Muscle layer of colon (tissue), 2 donors: ENCODE results near the gene PLK2.

Experiments
- H3K27ac ChIP-seq: one replicate; pipeline ENCODE4 v1.7.0; 2013; ENCODE audit warnings: low read depth, mild to moderate bottlenecking, low read length, moderate library complexity
- H3K27me3 ChIP-seq, 2 donors: one replicate each; pipeline ENCODE4 v1.7.0; 2013; ENCODE audit warnings: low read length in 2 of 2, mild to moderate bottlenecking in 2 of 2; ENCODE audit not compliant: insufficient read depth in 2 of 2, control insufficient read depth in 1 of 2
- H3K36me3 ChIP-seq: one replicate; pipeline ENCODE4 v1.7.0; 2013; ENCODE audit warnings: mild to moderate bottlenecking, low read length; ENCODE audit not compliant: insufficient read depth
- H3K4me1 ChIP-seq: one replicate; pipeline ENCODE4 v1.7.0; 2013; ENCODE audit warnings: mild to moderate bottlenecking, low read length; ENCODE audit not compliant: insufficient read depth
- H3K4me3 ChIP-seq, 2 donors: one replicate each; pipeline ENCODE4 v1.7.0; 2013; ENCODE audit warnings: low read length in 2 of 2, low read depth in 1 of 2, mild to moderate bottlenecking in 1 of 2, moderate library complexity in 1 of 2
- H3K9ac ChIP-seq: one replicate; pipeline ENCODE4 v1.7.0; 2013; ENCODE audit warnings: low read length
- H3K9me3 ChIP-seq: one replicate; pipeline ENCODE4 v1.7.0; 2013; ENCODE audit warnings: mild to moderate bottlenecking, low read length
- donor health status: abdominal sarcoma.
- donor health status: Adenocarcinoma of cecum.

The PLK2 gene

DNA sequence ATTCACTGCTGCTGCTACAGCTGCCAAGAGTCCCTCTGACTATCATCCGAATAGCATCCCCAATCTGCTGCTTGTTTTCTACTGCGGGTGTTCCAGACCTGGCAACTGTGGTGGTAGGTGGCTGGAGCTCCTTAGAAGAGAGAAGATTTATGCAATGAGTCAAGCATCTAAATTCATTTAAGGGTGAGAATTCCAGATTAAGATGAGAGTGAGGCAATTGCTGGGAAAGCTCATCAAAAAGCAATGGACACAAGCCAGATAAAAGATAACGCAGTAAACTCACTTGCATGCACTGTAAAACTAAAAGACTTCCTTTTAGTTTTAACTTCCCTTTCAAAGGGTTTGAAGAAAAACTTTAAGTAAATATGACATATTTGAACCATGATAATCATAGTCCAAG, 3.9 kb downstream of the PLK2 start:
- no peaks in the 10 kb centered on the region for H3K4me1 ChIP-seq
- no peak overlapping the region for H3K27ac ChIP-seq
- H3K9me3 ChIP-seq: no peaks in the 10 kb centered on the region
- H3K36me3 ChIP-seq: peaks cover 15% of the 10 kb centered on the region
- no peaks in the 10 kb centered on the region for H3K27me3 ChIP-seq
- no peak overlapping the region for H3K4me3 ChIP-seq
- no peak overlapping the region for H3K9ac ChIP-seq

DNA sequence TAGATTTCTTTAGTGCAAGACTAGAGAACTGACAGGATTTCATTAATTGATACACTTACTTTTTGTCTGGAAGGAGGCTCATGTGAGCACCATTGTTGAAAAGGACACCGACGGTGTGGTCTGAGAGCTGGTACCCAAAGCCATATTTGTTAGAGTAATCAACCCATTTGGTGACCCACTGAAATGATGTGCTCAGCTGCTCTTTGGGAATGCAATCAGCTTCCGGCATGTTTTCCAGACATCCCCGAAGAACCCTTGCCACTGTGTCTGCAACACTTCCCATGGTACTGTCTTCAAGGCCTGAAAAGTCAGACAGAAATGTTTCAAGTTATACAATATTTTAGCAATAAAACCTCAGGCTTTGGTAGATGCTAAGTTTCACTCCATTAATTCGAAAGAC, 4.4 kb downstream of the PLK2 start:
- H3K27me3 ChIP-seq: no peaks in the 10 kb centered on the region
- no peak overlapping the region for H3K27ac ChIP-seq
- no peaks in the 10 kb centered on the region for H3K9me3 ChIP-seq
- H3K36me3 ChIP-seq: peaks cover 15% of the 10 kb centered on the region
- no peak overlapping the region for H3K4me3 ChIP-seq
- no peak overlapping the region for H3K9ac ChIP-seq
- H3K4me1 ChIP-seq: no peaks in the 10 kb centered on the region

DNA sequence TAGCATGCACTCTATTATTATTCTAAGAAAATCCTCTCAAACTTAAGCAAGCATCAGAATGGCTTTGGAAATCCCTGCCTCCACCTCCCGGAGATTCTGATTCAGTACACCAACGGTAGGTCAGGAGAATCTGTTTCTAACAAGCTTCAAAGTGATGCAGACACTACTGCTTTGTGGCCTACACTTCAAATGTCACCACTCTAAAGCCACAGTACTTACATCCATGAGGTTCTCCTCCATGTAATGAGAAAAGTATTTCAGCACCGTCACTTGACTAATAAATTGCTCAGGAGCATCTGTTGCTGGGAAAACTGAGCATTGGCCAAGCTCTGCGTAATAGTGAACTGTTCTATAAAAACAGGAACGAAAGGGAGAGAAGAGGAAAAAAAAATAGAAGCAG, 4.8 kb downstream of the PLK2 start:
- Histone ChIP-seq H3K9ac (no peak overlapping the region), H3K9me3 (no peaks in the 10 kb centered on the region), H3K4me1 (no peaks in the 10 kb centered on the region), H3K36me3 (peaks cover 15% of the 10 kb centered on the region), H3K27ac (no peak overlapping the region), H3K27me3 (no peaks in the 10 kb centered on the region), H3K4me3 (no peak overlapping the region)

DNA sequence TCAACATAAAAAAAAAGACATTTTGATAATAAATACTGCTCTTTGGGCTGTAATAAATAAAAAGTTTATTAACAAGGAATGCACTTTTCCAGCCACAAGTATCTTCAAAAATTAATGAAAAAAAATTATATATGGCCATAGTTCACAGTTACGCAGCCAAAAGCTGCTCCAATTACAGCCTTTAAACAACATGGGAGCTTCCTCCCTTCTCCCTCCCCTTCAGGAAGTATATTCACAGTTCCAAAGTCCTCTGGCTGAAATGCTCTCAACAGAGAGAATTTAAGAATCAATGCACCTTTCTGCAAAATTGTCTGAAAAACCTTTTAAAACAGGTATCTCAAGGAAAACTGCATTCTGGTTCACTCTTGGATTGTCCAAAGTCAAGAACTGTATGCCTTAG, 5.9 kb downstream of the PLK2 start:
- Histone ChIP-seq H3K9ac (no peak overlapping the region), H3K36me3 (peaks cover 15% of the 10 kb centered on the region), H3K27ac (no peak overlapping the region), H3K9me3 (no peaks in the 10 kb centered on the region), H3K4me3 (no peak overlapping the region), H3K4me1 (no peaks in the 10 kb centered on the region), H3K27me3 (no peaks in the 10 kb centered on the region)

DNA sequence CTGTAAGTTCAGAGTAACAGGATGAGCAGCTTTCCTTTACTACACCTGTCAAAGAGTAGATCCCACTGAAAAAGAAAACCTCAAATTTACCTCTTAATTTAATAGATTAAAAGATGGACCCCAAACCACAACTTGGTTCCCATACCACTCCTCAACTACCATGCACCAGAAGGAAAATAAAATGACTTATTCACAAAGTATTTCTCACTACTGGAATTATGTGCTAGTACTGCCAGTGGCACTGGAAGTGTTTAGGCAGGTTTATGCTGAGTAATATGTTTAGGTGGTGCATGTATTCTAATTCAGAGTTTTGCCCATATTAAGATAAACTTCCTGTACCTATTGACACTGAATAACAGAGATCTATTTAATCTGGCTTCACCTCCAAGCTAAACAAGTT, 6.6 kb downstream of the PLK2 start:
- H3K4me1 ChIP-seq: no peaks in the 10 kb centered on the region
- no peak overlapping the region for H3K9ac ChIP-seq
- no peaks in the 10 kb centered on the region for H3K27me3 ChIP-seq
- no peak overlapping the region for H3K4me3 ChIP-seq
- peaks cover 15% of the 10 kb centered on the region for H3K36me3 ChIP-seq
- no peak overlapping the region for H3K27ac ChIP-seq
- H3K9me3 ChIP-seq: no peaks in the 10 kb centered on the region

DNA sequence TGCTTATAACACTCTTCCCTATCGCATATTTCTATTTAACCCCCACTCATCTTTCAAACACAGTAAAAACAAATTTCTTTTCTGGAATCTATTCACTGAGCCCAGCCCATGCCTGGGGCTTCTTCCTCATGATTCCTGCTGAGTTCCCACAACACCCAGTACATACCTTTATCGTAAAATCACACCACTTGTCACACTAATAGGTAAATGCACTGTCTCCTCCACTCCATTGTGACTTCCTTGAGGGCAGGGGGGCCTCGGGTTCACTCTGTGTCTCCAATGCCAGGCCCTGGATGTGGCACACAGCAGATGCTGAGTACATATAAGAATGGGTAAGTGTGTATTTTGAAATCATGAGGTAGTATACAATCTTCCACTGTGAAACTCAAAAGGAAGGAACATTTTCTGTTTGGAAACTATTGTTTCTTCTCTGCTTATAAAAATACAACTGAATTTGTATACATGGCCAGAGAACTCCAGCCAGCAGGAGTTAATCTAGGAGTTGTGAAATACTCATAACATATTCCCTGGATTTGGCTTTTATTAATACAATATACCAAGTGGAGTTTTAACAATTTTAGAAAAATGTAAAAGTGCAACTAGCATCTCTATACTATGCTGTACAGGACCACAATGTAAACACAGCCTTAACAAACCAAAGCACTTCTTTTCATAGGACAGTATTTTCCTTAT, 7.2 kb downstream of the PLK2 start:
- no peaks in the 10 kb centered on the region for H3K9me3 ChIP-seq
- H3K9ac ChIP-seq: no peak overlapping the region
- no peaks in the 10 kb centered on the region for H3K4me1 ChIP-seq
- H3K27me3 ChIP-seq: no peaks in the 10 kb centered on the region
- H3K27ac ChIP-seq: no peak overlapping the region
- H3K4me3 ChIP-seq: no peak overlapping the region
- peaks cover 15% of the 10 kb centered on the region for H3K36me3 ChIP-seq

DNA sequence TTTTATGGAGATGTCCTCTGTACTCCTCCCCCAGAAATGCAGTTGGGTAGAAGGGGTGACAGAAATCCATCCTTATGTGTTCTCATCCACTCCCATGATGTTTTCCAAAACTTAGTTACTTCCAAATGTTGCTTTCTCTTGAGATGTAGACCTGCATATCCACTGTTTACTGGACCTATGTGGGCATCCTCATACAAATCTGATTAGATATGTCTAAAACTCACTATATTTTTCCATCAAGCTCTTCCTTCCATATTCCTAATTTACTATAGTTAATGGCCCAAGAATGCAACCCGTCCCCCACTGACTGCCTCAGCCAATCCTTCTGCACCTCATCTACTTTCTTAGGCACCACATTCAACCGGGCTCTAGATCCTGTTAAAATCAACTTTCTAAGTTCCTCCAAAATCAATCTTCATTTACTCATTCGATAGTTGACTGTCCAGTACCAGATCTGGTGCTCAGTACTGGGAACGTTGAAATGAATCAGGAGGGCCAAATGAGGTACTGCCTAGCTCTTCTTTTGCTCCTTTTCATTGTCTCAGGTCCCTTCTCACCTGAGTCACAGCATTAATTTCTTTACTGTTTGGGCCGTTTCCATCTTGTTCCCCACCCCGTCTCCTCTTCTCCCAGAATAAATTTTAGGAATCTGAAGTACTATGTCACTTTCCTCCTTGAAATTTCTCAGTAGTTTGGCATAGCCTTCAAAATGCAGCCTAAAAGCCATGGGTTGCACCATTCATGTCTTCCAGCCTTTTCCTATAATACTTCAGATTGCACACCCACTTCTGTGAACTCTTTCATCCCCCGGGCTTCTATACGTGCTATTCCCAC, 7.9 kb downstream of the PLK2 start:
- Histone ChIP-seq H3K4me1 (no peaks in the 10 kb centered on the region), H3K36me3 (peaks cover 15% of the 10 kb centered on the region), H3K4me3 (no peak overlapping the region), H3K9me3 (no peaks in the 10 kb centered on the region), H3K27ac (no peak overlapping the region), H3K27me3 (no peaks in the 10 kb centered on the region), H3K9ac (no peak overlapping the region)

DNA sequence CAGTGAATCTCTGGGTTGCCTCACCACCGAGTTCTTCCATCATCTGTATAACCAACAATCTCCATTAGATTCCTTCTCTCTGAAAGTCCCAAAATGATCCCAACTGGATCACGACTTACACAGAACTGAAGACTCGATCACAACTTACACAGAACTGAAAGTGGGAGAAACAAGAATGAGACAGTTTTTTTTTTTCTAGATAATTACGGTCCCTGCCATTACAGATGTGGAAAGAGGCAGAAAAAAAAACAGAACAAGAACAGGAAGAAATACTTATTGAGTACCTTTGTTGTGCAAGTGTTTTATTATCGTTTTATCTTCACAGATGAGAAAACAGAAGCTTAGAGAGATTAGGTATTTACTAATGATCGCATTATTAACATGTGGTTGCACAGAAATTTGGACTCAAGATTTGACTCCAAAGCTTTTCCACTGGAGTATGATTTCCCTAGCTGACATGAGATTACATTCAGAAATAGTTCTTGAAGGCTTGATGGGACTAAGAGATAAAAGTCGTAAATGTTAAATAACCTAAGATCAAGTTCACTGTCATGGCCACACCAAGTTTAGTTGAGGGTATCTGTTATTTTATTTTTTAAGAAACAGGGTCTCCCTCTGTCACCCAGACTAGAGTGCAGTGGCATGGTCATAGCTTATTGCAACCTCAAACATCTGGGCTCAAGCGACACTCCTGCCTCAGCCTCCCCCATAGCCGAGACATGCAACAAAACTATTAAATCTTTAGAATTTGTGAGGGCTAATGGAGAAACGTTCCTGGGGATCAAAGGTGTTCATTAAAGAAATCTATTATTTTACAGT, 8.9 kb downstream of the PLK2 start:
- Histone ChIP-seq H3K9ac (no peak overlapping the region), H3K4me1 (no peaks in the 10 kb centered on the region), H3K36me3 (peaks cover 15% of the 10 kb centered on the region), H3K27ac (no peak overlapping the region), H3K27me3 (no peaks in the 10 kb centered on the region), H3K4me3 (no peak overlapping the region), H3K9me3 (no peaks in the 10 kb centered on the region)

DNA sequence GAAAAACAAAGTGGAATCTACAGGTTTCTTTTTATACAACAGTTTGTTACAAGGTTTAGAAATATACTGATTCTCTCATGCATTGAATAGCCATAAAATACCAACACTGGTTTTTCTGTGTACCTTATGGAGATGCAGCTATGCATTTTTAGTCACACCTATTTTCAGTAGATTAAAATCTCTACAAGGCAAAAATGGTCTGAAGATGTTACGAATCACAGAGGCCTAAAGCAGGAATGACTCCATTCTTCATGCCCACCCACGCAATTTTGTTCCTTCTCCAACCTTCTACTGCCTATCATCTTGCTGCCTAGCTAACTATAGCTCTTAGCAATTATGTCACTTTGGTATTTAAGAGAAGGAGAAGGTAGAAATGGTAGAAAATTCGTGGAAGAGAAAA, 9.9 kb downstream of the PLK2 start:
- H3K9ac ChIP-seq: no peak overlapping the region
- H3K4me3 ChIP-seq: no peak overlapping the region
- H3K27me3 ChIP-seq: no peaks in the 10 kb centered on the region
- no peaks in the 10 kb centered on the region for H3K9me3 ChIP-seq
- no peaks in the 10 kb centered on the region for H3K4me1 ChIP-seq
- H3K27ac ChIP-seq: no peak overlapping the region
- peaks cover 13% of the 10 kb centered on the region for H3K36me3 ChIP-seq

DNA sequence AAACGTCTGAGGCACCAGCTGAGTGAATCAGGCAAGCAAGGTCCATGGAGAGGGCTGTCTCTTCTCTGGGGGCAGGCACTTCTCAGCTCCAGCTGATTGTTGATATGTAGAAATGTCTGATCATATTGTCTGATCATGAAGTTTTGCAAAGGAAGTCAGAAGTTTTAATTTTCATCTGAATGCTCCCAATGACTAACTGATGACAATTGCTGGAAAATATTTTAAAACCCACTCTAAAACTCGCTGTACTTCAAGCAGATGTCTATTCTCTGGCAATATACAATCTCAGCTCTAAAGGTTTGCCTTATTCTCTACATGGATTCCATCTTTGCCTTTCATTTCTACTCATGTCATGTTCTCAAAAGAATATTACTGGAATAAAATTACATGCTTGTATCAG, 12.7 kb downstream of the PLK2 start:
- H3K4me3 ChIP-seq: no peak overlapping the region

DNA sequence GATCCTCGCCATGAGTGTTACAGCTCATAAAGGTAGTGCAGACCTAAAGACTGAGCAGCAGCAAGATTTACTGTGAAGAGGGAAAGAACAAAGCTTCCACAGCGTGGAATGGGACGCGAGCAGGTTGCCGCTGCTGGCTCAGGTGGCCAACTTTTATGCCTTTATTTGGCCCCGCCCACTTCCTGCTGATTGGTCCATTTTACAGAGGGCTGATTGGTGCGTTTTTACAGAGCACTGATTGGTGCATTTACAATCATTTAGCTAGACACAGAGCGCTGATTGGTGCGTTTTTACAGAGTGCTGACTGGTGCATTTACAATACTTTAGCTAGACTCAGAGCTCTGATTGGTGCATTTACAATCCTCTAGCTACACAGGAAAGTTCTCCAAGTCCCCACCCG, 13.9 kb downstream of the PLK2 start:
- H3K9ac ChIP-seq: no peak overlapping the region
- H3K4me1 ChIP-seq: no peaks in the 10 kb centered on the region
- H3K27me3 ChIP-seq: no peaks in the 10 kb centered on the region
- H3K9me3 ChIP-seq: no peaks in the 10 kb centered on the region
- no peaks in the 10 kb centered on the region for H3K36me3 ChIP-seq
- H3K4me3 ChIP-seq: no peak overlapping the region
- no peak overlapping the region for H3K27ac ChIP-seq

More for the DNA sequence above, 12.7 kb downstream of the PLK2 start:
- Histone ChIP-seq H3K36me3 (no peaks in the 10 kb centered on the region), H3K9me3 (no peaks in the 10 kb centered on the region), H3K9ac (no peak overlapping the region), H3K27ac (no peak overlapping the region), H3K27me3 (no peaks in the 10 kb centered on the region), H3K4me1 (no peaks in the 10 kb centered on the region)
